Parathyroid adenoma (tissue), 2 donors: Measurements from ENCODE around the gene PRR33.

Experiments
- H2AFZ ChIP-seq: fragments of 300-600 bp; sonication (generic); one replicate; pipeline ENCODE4 v1.7.0; 2017; ENCODE audit warnings: antibody characterized with exemption, mild to moderate bottlenecking
- H3K27ac ChIP-seq: fragments of 300-600 bp; sonication (generic); one replicate; pipeline ENCODE4 v1.7.0; 2017
- H3K27me3 ChIP-seq: fragments of 300-600 bp; sonication (generic); one replicate; pipeline ENCODE4 v1.7.0; 2017; ENCODE audit warnings: low read length; ENCODE audit not compliant: control insufficient read depth, insufficient read depth
- H3K36me3 ChIP-seq: fragments of 300-600 bp; sonication (generic); one replicate; pipeline ENCODE4 v1.7.0; 2017; ENCODE audit warnings: low read length; ENCODE audit not compliant: control insufficient read depth, insufficient read depth
- H3K4me1 ChIP-seq: fragments of 300-600 bp; sonication (generic); one replicate; pipeline ENCODE4 v1.7.0; 2017; ENCODE audit warnings: control low read depth
- H3K4me2 ChIP-seq: fragments of 300-600 bp; sonication (generic); one replicate; pipeline ENCODE4 v1.7.0; 2017; ENCODE audit warnings: low read length
- H3K4me3 ChIP-seq: fragments of 300-600 bp; sonication (generic); one replicate; pipeline ENCODE4 v1.7.0; 2017; ENCODE audit warnings: low read depth, low read length
- H3K79me2 ChIP-seq: fragments of 300-600 bp; sonication (generic); one replicate; pipeline ENCODE4 v1.7.0; 2017; ENCODE audit warnings: control low read depth
- H3K9ac ChIP-seq: fragments of 300-600 bp; sonication (generic); one replicate; pipeline ENCODE4 v1.7.0; 2017; ENCODE audit warnings: mild to moderate bottlenecking
- H3K9me3 ChIP-seq: fragments of 300-600 bp; sonication (generic); one replicate; pipeline ENCODE4 v1.7.0; 2017; ENCODE audit warnings: low read length; ENCODE audit not compliant: control insufficient read depth
- TF ChIP-seq, protein P1 (sequence below): fragments of 300-600 bp; sonication (generic); IDR thresholded peaks from one replicate; pipeline ENCODE4 v1.7.0; 2017; ENCODE audit warnings: antibody characterized with exemption, mild to moderate bottlenecking
- donor health status: primary hyperparathyroidism.

Gene PRR33

GRCh38 chr11:1936781-1937615, 45.3 kb upstream of the PRR33 start:
- no peak overlapping the region for H3K4me3 ChIP-seq
- TF ChIP-seq, protein P1, sequence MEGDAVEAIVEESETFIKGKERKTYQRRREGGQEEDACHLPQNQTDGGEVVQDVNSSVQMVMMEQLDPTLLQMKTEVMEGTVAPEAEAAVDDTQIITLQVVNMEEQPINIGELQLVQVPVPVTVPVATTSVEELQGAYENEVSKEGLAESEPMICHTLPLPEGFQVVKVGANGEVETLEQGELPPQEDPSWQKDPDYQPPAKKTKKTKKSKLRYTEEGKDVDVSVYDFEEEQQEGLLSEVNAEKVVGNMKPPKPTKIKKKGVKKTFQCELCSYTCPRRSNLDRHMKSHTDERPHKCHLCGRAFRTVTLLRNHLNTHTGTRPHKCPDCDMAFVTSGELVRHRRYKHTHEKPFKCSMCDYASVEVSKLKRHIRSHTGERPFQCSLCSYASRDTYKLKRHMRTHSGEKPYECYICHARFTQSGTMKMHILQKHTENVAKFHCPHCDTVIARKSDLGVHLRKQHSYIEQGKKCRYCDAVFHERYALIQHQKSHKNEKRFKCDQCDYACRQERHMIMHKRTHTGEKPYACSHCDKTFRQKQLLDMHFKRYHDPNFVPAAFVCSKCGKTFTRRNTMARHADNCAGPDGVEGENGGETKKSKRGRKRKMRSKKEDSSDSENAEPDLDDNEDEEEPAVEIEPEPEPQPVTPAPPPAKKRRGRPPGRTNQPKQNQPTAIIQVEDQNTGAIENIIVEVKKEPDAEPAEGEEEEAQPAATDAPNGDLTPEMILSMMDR: no peak

DNA sequence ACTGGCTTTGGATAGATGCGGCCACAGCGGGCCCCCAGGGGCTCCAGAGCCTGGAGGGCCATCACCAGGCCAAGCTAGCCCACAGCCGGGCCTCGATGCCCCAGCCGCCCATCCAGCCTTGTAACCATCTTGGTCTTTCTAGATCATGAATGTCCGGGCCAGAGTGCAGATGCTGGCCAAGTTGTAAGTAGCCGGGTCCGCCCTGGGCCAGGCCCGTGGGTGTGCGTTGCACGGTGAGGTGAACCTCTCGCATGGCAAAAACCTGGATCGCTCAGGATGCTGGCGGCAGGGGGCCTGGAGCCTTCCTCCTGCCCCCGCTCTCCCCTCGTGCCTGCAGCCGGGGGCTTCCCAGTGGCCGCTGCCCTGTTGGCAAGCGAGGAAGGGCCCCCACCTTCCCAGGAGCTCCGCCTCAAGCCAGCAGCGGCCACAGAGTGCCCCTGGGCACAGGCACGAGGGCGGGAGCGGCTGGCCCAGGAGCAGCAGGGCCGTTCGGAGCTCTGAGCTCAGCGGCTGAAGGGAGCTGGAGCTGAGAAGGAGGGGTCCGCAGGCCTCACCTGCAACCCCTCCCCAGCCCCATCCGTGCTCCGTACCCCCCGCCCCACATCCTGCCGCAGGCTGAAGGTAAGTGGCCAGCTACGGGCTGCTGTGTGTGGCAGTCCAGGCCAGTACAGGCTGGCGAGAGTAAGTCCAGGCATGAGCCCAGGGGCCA, 44.5 kb upstream of the PRR33 start:
- TF ChIP-seq, protein P1: no peak
- Histone ChIP-seq H3K27ac (no peak overlapping the region), H2AFZ (no peak overlapping the region), H3K4me3 (no peak overlapping the region), H3K9ac (no peak overlapping the region), H3K36me3 (no peaks in the 10 kb centered on the region), H3K4me1 (no peaks in the 10 kb centered on the region), H3K79me2 (no peaks in the 10 kb centered on the region), H3K27me3 (no peaks in the 10 kb centered on the region), H3K4me2 (no peak overlapping the region), H3K9me3 (no peaks in the 10 kb centered on the region)

More at GRCh38 chr11:1936781-1937615, 45.3 kb upstream of the PRR33 start:
- Histone ChIP-seq H3K4me1 (no peaks in the 10 kb centered on the region), H3K36me3 (no peaks in the 10 kb centered on the region), H3K4me2 (no peak overlapping the region), H3K9ac (no peak overlapping the region), H3K27ac (no peak overlapping the region), H3K9me3 (no peaks in the 10 kb centered on the region), H2AFZ (no peak overlapping the region), H3K27me3 (no peaks in the 10 kb centered on the region), H3K79me2 (no peaks in the 10 kb centered on the region)

- Histone ChIP-seq H3K79me2 (no peaks in the 10 kb centered on the region), H3K9me3 (no peaks in the 10 kb centered on the region), H3K27ac (no peak overlapping the region), H3K4me1 (no peaks in the 10 kb centered on the region), H3K9ac (no peak overlapping the region), H2AFZ (no peak overlapping the region), H3K27me3 (no peaks in the 10 kb centered on the region), H3K4me2 (no peak overlapping the region), H3K36me3 (no peaks in the 10 kb centered on the region), H3K4me3 (no peak overlapping the region)
- TF ChIP-seq, protein P1: no peak
Observed at GRCh38 chr11:1935156-1936071, 43.7 kb upstream of the PRR33 start.

GRCh38 chr11:1934335-1935155, 42.9 kb upstream of the PRR33 start:
- Histone ChIP-seq H3K4me1 (no peaks in the 10 kb centered on the region), H3K9me3 (no peaks in the 10 kb centered on the region), H3K27me3 (no peaks in the 10 kb centered on the region), H3K4me3 (no peak overlapping the region), H2AFZ (no peak overlapping the region), H3K4me2 (no peak overlapping the region), H3K79me2 (no peaks in the 10 kb centered on the region), H3K36me3 (no peaks in the 10 kb centered on the region), H3K27ac (no peak overlapping the region), H3K9ac (no peak overlapping the region)
- TF ChIP-seq, protein P1: no peak
